HG03097 (cell line): Measurements from ENCODE around the gene TTI1.

Experiments used
- ATAC-seq: cut with Tn5 transposase; IDR thresholded peaks from one replicate; pipeline ENCODE4 v1.9.1; 2021; ENCODE audit not compliant: unreplicated experiment, low FRiP score

The TTI1 gene

DNA sequence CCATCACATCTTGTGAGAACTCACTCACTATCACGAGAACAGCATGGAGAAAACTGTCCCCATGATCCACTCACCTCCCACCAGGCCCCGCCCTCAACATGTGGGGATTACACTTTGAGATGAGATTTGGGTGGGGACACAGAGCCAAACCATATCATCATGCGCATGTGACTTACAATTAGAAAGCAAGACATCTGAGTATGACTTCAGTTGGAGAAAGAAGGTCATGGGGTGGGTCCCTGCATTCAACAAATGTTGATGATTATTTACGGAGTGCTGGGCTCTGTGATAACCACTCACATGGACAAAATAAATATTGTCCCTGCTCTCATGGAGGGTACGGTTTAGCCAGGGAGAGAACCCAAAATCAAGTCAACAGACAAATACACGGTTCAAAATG, 92.4 kb downstream of the TTI1 start:
- no peak for ATAC-seq

DNA sequence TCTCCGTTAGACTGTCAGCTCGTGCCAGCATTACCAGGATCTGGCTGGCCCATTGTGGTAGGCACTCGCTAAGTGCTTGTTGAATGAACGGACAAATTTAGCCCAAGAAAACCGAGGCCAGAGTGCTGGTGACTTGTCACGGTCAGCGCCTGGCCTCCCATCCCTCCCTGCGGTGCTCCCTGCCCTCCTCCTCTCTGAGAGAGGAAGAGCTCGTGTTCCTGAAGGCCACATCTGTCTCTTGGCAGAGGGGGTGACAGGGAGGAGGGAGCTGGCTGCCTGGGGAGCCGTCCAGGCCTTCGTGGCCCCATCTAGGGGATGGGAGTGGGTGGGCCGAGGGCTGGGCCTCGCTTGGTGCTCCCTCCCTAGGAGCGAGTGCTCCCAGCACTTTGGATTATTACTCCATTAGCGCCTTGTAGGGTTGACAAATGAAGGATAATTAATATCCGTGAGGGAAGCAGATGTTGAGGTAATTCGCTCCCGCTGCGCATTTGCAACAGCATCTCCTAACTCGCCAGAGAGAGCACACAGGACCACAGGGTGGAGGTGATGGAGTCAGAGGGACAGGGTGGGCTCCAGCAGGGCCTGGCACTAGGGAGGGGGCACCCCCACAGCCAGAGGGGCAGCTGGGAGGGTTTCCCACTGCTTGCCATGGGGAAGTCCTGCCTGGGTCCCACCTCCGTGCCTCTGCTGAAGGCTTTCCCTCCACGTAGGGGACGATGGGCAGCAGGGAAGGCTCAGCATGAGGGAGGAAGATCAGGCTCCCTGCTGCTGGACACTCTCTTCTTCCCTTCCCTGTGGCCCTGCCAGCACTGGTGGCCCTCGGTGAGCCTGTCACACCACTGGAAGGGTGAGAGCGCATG, 93.3 kb downstream of the TTI1 start:
- no peak for ATAC-seq

DNA sequence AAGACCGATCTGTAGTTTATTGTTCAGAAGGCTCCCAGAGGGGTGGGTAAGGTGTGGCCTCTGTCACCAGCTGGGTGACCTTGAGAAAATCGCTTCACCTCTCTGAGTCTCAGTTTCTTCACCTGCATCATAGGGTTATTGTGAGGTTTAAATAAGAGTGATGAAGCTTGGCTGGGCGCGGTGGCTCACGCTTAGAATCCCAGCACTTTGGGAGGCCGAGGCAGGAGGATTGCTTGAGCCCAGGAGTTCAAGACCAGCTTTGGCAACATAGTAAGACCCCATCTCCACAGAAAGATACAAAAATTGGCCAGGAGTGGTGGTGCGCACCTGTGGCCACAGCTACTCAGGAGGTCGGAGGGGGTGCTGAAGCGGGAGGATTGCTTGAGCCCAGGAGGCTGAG, 94.3 kb downstream of the TTI1 start:
- no peak for ATAC-seq

DNA sequence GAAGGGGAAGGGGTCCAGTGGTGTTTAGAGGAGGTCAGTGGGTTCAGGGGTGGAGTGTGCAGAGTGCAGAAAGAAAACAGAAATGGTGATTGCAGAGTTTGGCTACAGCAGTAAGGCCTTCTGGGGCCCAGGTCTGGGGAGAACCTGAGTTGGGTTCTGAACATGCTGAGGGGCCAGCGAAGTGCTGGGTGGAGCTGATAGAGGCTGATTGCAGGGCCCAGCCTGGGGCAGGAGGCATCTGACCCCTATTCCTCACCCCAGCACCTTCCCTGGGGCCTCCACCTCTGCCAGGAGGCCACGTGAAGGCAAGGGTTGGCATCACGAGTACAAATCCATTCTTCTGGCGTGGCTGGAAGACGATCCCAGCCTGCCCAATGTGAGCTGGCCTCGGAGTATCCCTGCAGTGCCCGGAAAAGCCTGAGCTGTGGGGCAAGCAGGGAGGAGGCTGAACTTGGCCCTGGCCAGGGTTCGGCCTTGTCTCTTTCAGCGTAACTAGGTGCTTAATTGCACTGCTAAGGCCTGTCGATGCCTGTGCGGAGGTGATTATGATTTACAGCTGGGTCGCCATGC, 95.0 kb downstream of the TTI1 start:
- no peak for ATAC-seq

DNA sequence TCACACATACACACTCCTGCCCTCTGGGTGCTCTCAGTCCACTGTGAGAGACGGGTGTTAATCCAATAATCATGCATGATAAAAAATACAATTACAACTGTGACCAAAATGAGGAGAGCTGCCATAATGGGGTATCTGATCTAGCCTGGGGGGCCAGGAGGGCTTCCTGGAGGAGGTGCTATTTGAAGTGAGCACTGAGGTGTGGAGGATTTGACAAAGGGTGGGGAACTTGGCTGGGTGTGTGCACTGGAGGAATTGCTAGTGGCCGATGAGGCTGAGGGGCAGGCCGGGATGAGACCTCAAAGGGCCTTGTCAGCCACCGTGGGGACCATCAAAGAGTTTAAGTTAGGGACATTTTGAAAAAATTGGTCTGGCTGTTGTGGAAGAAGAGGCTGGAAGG, 95.6 kb downstream of the TTI1 start:
- no peak for ATAC-seq

DNA sequence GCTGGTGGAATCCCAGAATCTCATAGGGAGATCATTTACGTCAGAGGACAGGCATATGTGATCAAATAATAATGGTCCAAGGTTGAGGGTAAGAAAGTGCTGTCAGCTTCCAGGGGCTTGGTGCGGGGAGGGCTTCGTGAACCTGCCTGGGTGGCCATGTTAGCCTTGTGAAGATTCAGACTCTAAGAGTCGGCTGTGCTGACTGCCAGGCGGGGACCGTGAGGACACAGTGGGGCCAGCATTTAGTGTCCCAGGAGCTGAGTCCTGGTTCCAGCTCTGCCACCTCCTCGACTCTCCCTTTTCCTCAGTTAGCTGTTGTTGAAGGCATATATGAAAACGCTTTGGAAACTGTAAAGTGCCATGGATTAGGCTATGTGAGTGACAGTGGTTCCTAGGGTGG, 96.8 kb downstream of the TTI1 start:
- ATAC-seq = no peak

DNA sequence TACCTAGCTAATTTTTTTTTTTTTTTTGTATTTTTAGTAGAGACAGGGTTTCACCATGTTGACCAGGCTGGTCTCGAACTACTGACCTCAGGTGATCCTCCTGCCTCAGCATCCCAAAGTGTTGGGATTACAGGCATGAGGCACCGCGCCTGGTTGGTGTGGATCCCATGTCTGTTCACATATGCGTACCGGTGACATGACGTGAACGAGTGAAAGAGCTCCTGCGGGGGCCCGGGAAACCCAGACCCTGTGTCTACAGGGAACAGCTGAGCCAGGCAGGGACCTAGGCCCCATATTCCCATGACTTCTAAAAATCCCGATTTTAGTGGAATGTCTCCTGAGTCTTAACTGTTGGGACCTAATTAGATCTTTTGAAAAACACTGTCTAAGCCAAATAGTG, 97.2 kb downstream of the TTI1 start:
- no peak for ATAC-seq

DNA sequence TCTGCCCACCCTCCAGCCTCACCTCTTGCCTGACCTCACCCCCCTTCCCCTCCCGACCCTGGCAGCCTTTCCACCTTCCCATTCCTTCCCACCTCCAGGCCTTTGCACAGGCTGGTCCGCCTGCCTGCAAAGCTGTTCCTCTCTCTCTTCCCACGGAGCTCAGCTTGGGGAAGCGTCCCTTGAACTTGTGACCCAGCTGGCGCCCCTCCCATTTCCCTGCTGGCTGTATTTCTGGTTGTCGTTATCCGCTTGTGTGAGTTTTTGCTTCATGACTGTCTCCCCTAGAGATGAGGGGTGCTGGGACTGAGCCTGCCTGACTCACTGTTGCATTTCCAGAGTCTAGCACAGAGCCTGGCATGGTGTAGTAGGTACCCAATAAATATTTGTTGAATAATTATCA, 97.8 kb downstream of the TTI1 start:
- ATAC-seq = no peak

DNA sequence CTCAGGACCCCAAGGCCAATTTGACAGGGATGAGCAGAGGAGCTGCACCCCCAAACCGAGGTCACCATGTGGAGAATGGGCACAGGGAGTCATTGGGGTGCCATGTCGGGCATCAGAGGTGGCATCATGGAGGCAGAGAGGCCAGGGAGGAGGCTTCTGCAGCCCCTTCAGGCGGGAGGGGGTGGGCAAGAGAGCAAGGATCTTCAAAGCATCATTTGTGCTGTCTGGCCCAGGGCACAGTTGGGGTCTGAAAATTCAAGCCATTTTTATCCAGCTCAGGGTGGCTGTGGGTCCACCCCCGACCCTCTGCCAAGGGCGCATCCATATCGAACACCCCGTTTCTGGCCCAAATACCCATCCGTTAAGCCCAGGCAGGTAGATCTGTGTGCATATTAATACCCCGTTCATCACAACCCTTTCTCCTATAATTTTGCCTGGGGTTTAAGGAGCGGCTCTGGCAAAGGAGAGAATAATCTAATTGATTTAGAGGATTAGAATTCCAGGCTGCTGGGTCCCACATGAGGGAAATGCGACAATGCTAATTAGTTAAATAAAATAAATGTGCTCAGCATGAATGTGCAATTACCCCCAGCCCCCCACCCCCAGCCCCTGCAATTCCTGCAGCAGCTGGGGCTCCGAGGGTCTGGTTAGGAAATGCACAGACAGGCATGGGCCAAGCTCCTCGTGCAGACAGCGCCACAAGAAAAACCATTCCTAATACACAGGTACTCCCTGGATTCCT, 98.5 kb downstream of the TTI1 start:
- ATAC-seq = no peak

DNA sequence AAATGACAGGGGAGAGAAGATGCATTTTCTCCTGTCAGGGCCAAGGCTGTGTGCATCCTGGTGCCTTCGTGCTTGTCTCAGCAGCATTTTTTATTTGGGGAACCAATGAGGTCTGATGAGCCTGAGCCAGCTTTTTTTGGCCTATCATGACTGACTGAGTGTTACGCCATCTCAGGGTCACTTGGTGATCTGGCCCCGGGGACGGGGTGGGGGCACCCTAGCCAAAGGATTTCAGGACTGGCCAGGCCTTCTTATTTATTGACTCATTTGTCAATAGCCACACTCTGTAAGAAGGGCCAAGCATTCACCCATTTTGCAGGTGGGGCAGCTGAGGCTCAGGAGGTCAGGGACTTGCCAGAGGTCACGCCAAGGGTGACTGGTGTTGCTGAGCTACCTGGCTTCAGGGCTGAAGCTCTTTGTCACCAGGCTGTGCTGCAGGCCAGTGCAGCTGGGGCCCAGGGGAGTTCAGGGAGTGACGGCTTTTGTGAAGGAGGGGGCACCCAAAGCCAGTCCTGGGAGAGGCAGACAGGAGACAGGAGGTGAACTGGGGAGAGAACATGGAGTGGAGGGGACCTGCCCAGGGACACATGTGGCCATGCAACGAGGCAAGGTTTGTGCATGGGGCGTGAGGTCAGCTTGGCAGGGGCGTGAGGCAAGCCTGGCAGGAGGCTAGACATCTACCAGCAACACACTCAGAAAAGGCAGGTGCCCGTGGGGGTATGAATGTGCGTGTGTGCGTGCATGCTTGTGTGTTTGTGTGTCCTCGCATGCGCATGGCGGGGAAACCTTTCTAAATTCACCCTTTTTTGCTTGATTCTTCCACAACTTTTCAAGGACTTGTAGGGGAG, 99.2 kb downstream of the TTI1 start:
- no peak for ATAC-seq
